Upper lobe of left lung (tissue), 4 donors: ENCODE measurements around the gene SLC8B1.

Experiments used
- EP300 ChIP-seq, 4 donors: sonication (generic); formaldehyde crosslinking; IDR thresholded peaks; one replicate each; pipeline ENCODE4 v1.5.1; 2017; ENCODE audit warnings: antibody characterized with exemption in 4 of 4, control low read depth in 2 of 4
- POLR2A ChIP-seq, 4 donors: fragments of 450-650 bp; IDR thresholded peaks; one replicate each; pipeline ENCODE4 v1.5.1; 2016 to 2017; ENCODE audit warnings: antibody characterized with exemption in 4 of 4, mild to moderate bottlenecking in 2 of 4
- POLR2AphosphoS5 ChIP-seq, 2 donors: sonication (generic); formaldehyde crosslinking; IDR thresholded peaks; one replicate each; pipeline ENCODE4 v1.5.1; 2017; ENCODE audit warnings: antibody characterized with exemption in 2 of 2
- TF ChIP-seq, protein P1 (sequence below), 6 experiments: fragments of 450-650 bp in 4 of 6; fragments of 200-600 bp in 2 of 6; sonication (generic) in 2 of 6; IDR thresholded peaks; one replicate each; pipeline ENCODE4 v1.5.1; 2016 to 2019; ENCODE audit warnings: antibody characterized with exemption in 6 of 6

DNA sequence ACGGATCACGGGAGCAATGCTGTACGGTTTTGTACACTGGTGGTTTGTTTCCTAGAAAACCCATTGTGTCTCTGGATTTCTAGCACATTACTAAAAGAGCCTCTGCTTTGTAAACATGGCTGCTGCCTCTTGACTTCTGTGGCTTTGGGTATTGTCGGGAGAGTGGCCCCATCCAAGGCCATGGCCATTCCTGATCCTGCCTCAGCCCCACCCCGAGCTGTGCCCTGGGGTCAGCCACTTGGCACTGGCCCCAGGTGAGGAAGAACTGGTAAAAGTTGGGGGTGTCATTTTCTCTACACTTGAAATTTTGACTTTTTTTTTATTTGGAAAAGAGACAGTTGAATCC is 36.5 kb downstream of the SLC8B1 start:
- TF ChIP-seq POLR2A (IDR thresholded peaks at IDR 0.05): no peak
- TF ChIP-seq, protein P1, sequence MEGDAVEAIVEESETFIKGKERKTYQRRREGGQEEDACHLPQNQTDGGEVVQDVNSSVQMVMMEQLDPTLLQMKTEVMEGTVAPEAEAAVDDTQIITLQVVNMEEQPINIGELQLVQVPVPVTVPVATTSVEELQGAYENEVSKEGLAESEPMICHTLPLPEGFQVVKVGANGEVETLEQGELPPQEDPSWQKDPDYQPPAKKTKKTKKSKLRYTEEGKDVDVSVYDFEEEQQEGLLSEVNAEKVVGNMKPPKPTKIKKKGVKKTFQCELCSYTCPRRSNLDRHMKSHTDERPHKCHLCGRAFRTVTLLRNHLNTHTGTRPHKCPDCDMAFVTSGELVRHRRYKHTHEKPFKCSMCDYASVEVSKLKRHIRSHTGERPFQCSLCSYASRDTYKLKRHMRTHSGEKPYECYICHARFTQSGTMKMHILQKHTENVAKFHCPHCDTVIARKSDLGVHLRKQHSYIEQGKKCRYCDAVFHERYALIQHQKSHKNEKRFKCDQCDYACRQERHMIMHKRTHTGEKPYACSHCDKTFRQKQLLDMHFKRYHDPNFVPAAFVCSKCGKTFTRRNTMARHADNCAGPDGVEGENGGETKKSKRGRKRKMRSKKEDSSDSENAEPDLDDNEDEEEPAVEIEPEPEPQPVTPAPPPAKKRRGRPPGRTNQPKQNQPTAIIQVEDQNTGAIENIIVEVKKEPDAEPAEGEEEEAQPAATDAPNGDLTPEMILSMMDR (IDR thresholded peaks at IDR 0.05): no peak
- TF ChIP-seq EP300 (IDR thresholded peaks at IDR 0.05): no peak
- TF ChIP-seq POLR2AphosphoS5 (IDR thresholded peaks at IDR 0.05): no peak
